GM19035 (cell line): Measurements from ENCODE around the gene FOXO3.

Experiments used
- ATAC-seq: cut with Tn5 transposase; IDR thresholded peaks from one replicate; pipeline ENCODE4 v1.9.1; 2021; ENCODE audit not compliant: unreplicated experiment

The FOXO3 gene

GRCh38 chr6:108733706-108734265 is 173.1 kb downstream of the FOXO3 start:
- ATAC-seq, result no peak
